Duodenal mucosa (tissue), 2 donors: Measurements from ENCODE around the gene LMNA.

Experiments
- H3K27ac ChIP-seq: one replicate; pipeline ENCODE4 v1.7.0; 2013; ENCODE audit warnings: low read depth, low read length
- H3K27me3 ChIP-seq, 2 donors: one replicate each; pipeline ENCODE4 v1.7.0; 2013; ENCODE audit warnings: low read length in 2 of 2, control low read depth in 1 of 2; ENCODE audit not compliant: insufficient read depth in 2 of 2, control insufficient read depth in 1 of 2
- H3K36me3 ChIP-seq, 2 donors: one replicate each; pipeline ENCODE4 v1.7.0; 2013; ENCODE audit warnings: low read length in 2 of 2, control low read depth in 1 of 2; ENCODE audit not compliant: insufficient read depth in 2 of 2, control insufficient read depth in 1 of 2
- H3K4me1 ChIP-seq, 2 donors: one replicate each; pipeline ENCODE4 v1.7.0; 2013; ENCODE audit warnings: low read length in 2 of 2, control low read depth in 1 of 2; ENCODE audit not compliant: insufficient read depth in 2 of 2, control insufficient read depth in 1 of 2
- H3K4me3 ChIP-seq, 2 donors: one replicate each; pipeline ENCODE4 v1.7.0; 2013; ENCODE audit warnings: low read length in 2 of 2, low read depth in 1 of 2
- H3K9ac ChIP-seq, 2 donors: one replicate each; pipeline ENCODE4 v1.7.0; 2013; ENCODE audit warnings: low read length in 2 of 2, low read depth in 1 of 2
- H3K9me3 ChIP-seq, 2 donors: one replicate each; pipeline ENCODE4 v1.7.0; 2013; ENCODE audit warnings: low read length in 2 of 2, control low read depth in 1 of 2; ENCODE audit not compliant: control insufficient read depth in 1 of 2

Gene LMNA

DNA sequence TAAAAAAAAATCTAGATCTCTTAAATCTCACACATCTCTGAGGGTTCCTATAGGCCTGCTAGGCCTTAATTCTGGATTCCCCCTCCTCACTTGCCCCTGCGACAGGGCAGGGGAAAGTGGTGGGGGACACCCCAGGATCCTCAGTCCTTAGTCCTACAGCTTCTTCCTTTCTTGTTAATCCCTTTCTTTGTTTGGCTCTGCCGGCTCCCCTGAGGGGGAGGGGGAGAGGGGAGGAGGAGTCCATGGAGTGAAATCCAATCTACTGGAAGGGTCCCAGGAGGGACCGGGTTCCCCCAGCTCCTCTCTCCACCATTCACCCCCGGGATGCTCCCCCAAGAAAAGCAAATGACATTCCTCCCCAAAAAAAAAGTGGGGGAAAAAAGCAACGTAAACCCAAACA, 40.8 kb upstream of the LMNA start:
- Histone ChIP-seq H3K36me3 (peaks cover 18 to 26% of the 10 kb centered on the region in 2 donors), H3K4me1 (peaks cover 5% of the 10 kb centered on the region in 2 donors), H3K4me3 (no peak overlapping the region), H3K9me3 (no peaks in the 10 kb centered on the region), H3K27ac (no peak overlapping the region), H3K9ac (no peak overlapping the region), H3K27me3 (no peaks in the 10 kb centered on the region)

DNA sequence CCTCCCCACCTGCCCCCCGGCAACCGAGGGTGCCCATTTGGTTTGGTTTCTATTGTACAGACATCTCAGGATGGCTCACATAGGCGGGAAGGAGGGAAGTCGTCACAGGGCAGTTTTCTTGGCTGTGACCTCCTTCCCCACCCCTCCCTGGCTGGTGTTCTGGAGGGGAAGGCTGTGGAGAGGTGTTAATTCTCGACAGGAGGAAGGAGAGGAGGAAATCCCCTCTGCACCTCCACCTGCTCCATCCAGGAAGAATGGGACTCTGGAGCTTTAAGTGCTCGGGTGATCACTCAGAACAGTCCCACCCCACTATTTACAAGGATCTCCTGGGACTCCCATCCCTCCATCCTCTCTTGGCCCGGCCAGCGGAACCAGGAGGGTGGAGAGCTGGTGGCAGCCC, 39.9 kb upstream of the LMNA start:
- Histone ChIP-seq H3K4me3 (no peak overlapping the region), H3K36me3 (peaks cover 16 to 24% of the 10 kb centered on the region in 2 donors), H3K9me3 (no peaks in the 10 kb centered on the region), H3K27me3 (no peaks in the 10 kb centered on the region), H3K9ac (no peak overlapping the region), H3K4me1 (peaks cover 5% of the 10 kb centered on the region in 2 donors), H3K27ac (no peak overlapping the region)

DNA sequence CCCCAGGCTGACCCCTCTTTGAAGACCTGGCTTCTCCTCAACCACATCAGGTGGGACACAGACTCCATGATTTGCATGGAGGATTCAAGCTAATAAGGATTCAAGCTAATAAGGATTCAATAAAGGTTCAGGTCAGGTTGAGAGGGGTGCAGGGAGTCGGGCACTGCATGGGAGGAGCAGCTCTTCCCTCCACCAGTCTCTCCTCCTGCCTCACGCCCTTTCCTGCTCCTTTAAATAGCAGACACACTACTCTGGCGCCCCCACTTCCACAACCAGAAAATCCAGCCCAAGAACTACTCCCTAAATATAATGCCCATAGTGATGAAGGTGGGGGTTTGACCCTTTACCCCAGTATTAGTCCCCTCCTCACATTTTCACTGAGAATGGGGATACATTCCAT, 39.3 kb upstream of the LMNA start:
- no peak overlapping the region for H3K27ac ChIP-seq

DNA sequence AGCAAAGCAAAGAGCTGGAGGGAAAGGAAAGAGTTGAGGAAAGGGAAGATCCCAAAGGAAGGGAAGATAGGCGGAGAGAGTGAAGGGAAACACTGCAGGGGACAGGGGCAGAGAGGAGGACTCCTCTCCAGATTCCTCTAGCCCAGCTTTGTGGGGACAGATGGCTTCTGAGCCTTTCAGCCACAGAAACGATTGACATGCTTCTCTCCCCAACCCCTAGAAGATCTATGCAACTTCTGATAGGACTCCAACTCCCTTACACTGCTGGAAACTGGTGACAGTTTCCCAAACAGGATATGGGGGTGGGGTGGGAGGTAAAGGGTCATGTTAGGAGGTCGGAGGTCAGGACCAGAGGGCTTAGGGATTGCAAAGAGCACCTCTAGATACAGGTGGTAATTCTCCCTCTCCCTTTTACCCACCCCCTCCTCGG, 38.7 kb upstream of the LMNA start:
- Histone ChIP-seq H3K27me3 (no peaks in the 10 kb centered on the region), H3K9me3 (no peaks in the 10 kb centered on the region), H3K4me1 (peaks cover 5% of the 10 kb centered on the region in 2 donors), H3K9ac (peak overlapping the region in 1 of 2 donors; percentile 39), H3K36me3 (peaks cover 7 to 12% of the 10 kb centered on the region in 2 donors), H3K4me3 (peak overlapping the region; percentile 43 to 67), H3K27ac (no peak overlapping the region)

More for the DNA sequence above, 39.3 kb upstream of the LMNA start:
- Histone ChIP-seq H3K4me3 (no peak overlapping the region), H3K27me3 (no peaks in the 10 kb centered on the region), H3K4me1 (peaks cover 5% of the 10 kb centered on the region in 2 donors), H3K36me3 (peaks cover 11 to 19% of the 10 kb centered on the region in 2 donors), H3K9me3 (no peaks in the 10 kb centered on the region), H3K9ac (no peak overlapping the region)

DNA sequence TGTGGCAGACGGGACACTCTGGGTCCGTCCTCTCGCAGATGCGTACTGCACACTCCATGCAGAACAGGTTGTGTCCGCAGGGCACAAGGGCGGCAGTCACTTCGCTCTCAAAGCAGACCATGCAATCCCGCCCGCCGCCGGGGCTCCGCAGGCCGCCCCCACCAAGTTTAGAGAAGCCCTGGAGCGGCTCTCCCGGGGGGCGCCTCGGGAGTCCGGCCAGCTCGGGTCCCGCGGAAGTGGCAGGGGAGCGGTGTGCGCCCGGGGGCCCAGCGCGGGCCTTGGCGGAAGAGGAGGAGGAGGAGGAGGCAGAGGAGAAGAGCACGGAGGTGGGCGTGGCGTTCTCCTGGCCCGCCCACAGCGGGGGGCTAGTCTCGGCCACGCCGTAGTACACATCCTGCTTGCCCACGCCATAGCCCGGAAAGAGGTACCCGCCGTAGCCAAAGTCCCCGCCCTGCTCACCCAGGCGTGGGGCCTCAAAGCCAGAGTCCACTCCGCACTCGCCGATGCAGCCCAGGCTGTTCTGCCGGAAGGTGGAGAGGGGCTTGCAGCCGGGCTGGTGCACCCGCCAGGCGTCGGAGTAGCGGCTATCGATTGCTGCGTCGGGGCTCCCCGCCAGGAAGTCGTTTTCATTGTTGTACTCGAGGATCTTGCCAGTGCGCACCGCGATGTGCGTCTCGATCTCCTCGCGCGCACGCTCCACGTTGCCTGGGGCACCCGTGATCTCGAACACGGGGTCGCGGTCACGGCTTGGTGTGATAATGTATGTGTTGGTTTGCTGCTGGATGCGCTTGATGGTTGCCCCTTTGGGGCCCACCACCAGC, 37.7 kb upstream of the LMNA start:
- Histone ChIP-seq H3K27me3 (peaks cover 0 to 4% of the 10 kb centered on the region in 2 donors), H3K4me1 (peaks cover 5% of the 10 kb centered on the region in 2 donors), H3K9me3 (no peaks in the 10 kb centered on the region), H3K36me3 (peaks cover 7 to 8% of the 10 kb centered on the region in 2 donors), H3K27ac (no peak overlapping the region), H3K9ac (peak overlapping the region; percentile 32 to 39), H3K4me3 (peak overlapping the region; percentile 43 to 67)

DNA sequence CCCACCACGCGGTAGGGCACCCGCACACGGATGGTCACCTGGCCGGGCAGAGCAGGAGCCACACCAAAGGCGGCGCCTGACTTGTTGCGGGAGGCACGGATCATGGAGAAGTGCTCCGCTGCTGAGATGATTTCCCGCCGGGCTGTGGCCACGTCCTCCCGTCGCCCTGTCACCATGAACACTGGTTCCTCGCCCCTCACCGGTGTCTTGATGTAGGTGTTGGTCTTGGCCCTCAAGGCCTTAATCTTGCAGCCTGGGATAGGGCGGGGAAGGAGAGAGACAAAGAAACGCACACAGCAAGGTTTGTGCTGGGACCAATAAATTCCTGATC, 37.1 kb upstream of the LMNA start:
- Histone ChIP-seq H3K9ac (no peak overlapping the region), H3K4me3 (no peak overlapping the region), H3K27ac (no peak overlapping the region), H3K27me3 (peaks cover 0 to 4% of the 10 kb centered on the region in 2 donors), H3K4me1 (peaks cover 5% of the 10 kb centered on the region in 2 donors), H3K9me3 (no peaks in the 10 kb centered on the region), H3K36me3 (peaks cover 7% of the 10 kb centered on the region in 2 donors)

DNA sequence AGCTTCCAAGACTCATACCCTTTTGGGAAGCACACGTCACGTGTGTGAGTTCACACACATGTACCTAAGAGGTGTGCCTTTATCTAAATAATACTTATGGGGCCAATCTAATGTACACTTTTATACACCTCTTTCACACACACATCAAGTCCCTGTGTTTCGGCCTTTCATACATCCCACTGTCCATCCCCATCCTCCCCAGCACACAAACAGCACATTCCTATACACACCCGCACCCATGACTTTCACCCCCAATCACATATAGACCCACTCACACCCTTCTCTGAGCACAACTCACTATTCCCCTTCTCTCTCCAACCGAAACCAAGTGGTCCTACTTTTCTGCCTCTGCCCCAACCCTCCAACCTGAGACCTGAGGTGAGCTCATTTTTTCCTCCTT, 35.8 kb upstream of the LMNA start:
- Histone ChIP-seq H3K4me1 (peaks cover 5 to 8% of the 10 kb centered on the region in 2 donors), H3K9ac (no peak overlapping the region), H3K9me3 (no peaks in the 10 kb centered on the region), H3K27me3 (peaks cover 0 to 4% of the 10 kb centered on the region in 2 donors), H3K4me3 (no peak overlapping the region), H3K27ac (no peak overlapping the region), H3K36me3 (no peaks in the 10 kb centered on the region)

DNA sequence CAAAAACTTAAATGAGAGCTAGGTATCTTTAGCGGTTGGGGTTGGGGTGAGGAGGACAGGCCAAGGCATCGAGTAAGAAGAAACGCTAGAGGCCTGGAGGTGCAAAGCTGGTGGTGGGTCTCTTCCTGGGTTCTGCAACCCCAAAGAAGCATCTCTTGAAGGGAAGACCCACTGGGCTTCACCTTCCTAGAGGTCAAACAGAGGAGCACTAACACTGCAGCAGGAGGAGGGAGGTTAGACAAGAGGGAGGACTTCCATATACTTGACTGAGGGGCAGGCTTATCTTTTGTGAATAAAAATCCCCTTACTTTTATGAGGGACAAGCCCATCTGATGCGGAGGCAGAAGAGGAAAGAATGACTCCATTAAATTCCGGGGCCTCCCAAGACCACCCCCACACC, 34.7 kb upstream of the LMNA start:
- no peaks in the 10 kb centered on the region for H3K36me3 ChIP-seq
- no peaks in the 10 kb centered on the region for H3K9me3 ChIP-seq
- H3K27me3 ChIP-seq = peaks cover 0 to 4% of the 10 kb centered on the region in 2 donors
- no peak overlapping the region for H3K27ac ChIP-seq
- H3K4me1 ChIP-seq = peaks cover 5 to 8% of the 10 kb centered on the region in 2 donors
- H3K9ac ChIP-seq = no peak overlapping the region
- no peak overlapping the region for H3K4me3 ChIP-seq

DNA sequence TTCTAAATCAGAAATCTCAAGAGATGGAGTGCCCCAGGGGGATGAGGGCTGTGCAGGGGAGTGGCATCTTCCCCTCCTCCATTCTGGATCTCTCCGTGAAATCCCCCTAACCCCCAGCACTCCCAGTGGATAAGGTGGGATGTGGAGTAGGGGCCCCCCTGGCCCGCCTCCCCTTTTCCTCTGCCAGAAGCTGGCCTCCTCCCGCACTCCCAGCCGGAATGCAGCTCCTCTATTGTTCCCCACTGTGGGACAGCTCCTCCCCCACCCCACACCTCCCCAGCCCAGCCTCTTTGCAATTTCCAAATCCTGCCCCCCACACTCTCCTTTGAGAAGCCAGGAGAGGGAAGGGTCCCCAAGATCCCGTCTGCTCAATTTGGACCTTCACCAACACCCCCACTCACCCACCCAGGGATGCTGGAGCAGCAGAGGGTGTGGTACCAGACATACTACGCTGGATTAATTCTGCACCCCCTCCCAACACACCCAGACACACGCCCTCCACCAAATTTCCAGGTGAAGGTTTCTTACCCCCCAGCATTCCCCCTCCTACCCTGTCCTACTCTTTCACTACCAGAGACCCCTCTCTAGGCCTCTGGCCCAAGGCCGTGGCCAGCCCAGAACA, 34.2 kb upstream of the LMNA start:
- Histone ChIP-seq H3K4me1 (peaks cover 5 to 8% of the 10 kb centered on the region in 2 donors), H3K9me3 (no peaks in the 10 kb centered on the region), H3K36me3 (no peaks in the 10 kb centered on the region), H3K4me3 (no peak overlapping the region), H3K27me3 (peaks cover 0 to 4% of the 10 kb centered on the region in 2 donors), H3K27ac (no peak overlapping the region), H3K9ac (no peak overlapping the region)

DNA sequence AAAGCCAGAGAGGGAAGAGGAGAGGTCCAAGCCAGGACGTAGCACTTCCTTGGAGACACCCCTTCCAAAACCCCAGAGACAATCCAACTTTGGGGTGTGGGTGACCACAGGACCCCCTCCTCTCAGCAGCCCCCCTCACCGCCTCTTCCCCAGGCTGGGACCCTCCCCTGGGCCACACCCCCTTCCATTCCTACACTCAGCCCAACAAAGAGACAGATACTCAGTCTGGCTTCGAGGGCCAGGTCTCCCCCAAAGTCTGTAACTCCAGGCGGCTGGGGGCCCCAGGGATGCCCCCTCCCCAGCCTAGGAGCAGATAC, 33.7 kb upstream of the LMNA start:
- Histone ChIP-seq H3K4me3 (peak overlapping the region in 1 of 2 donors; percentile 22), H3K9me3 (no peaks in the 10 kb centered on the region), H3K9ac (no peak overlapping the region), H3K4me1 (peaks cover 4 to 8% of the 10 kb centered on the region in 2 donors), H3K27me3 (peaks cover 0 to 4% of the 10 kb centered on the region in 2 donors), H3K36me3 (no peaks in the 10 kb centered on the region), H3K27ac (no peak overlapping the region)
